ENCODE measurements around the gene MACF1.

GRCh38 chr1:39212499-39212898, 8.0 kb downstream of the MACF1 start:
- no peak for TF ChIP-seq CTCF (IDR thresholded peaks at IDR 0.05)
- no peak for TF ChIP-seq POLR2AphosphoS5 (IDR thresholded peaks at IDR 0.05)
- no peak for TF ChIP-seq POLR2A (IDR thresholded peaks at IDR 0.05)

Data from prostate gland (tissue), 2 donors.